GM18861 (cell line): ENCODE measurements around the gene LYG2.
"Not testable (repeated sequence)": the region's sequence is repeated elsewhere in the genome, so short reads cannot be mapped to it uniquely, and the experiment has no call there.

Experiments
- ATAC-seq: cut with Tn5 transposase; IDR thresholded peaks from one replicate; pipeline ENCODE4 v1.9.1; 2021; ENCODE audit not compliant: unreplicated experiment

The LYG2 gene

DNA sequence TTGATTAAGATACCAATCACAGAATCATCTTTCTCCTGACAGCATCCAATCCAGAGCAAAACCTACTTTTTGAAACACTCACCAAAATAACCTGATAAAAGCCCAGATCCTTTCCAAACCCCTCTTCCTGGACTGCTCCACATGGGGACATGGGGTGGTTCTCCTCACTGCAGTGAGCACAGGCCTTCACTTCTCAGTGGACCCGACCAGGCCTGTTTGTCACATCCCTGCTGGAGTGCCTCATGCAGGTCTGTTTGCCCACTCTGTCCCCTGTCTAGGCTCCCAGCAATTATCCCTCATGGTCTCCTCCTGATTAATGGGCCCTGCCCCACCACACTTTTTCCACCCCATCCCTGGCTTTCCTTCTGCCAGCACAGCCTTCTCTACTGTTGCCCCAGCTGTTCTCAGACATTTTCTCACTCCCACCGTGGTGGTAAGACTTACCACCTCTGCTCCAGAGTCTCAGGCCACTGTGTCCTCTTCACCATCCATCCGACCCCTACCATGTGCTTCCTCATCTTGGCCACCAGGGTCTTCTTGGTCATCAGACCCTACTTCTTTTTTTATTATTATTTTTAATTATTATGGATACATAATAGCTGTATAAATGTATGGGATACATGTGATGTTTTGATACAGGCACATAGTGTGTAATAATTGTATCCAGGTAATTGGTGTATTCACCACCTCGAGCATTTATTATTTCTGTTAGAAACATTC is 53.3 kb downstream of the LYG2 start:
- no peak for ATAC-seq

GRCh38 chr2:99200076-99200800 is 55.2 kb downstream of the LYG2 start:
- no peak for ATAC-seq

DNA sequence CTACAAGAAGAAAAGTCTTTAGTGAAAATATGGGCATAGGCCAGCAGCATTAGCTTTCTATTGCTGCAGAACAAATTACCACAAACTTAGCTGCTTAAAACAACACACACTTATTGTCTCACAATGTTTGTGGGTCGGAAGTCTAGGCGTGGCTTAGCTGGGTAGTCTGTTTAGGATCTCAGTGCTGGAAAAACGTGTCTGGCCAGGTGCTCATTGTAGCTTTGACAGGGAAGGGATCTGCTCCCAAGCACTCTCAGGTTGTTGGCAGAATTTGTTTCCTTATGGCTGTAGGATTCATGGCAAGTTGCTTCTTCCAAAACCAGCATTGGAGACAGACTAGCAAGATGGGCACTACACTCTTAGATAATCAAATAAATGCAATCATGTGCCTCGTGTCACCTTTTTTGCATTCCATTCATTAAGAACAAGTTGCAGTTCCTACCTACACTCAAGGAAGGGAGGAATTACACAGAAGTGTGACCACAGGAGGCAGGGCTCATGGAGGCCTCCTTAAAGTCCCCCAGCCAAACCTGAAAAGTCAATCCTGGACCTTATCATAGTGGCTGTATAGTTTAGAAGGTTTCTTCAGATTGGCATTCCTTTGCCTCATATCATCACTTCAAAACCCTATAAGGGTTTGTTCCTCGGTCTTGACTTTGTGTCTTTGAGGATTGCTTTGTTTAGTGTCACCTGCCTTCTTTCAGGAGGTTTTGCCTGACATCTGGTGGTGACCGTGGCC is 57.2 kb downstream of the LYG2 start:
- no peak for ATAC-seq

GRCh38 chr2:99192364-99192763 is 63.1 kb downstream of the LYG2 start:
- not testable (repeated sequence) for ATAC-seq
